ENCODE results near the gene AKNAD1.
A peak's percentile ranks its signal among the peaks of the same experiment; 100 is the strongest.

- TF ChIP-seq, protein P1, sequence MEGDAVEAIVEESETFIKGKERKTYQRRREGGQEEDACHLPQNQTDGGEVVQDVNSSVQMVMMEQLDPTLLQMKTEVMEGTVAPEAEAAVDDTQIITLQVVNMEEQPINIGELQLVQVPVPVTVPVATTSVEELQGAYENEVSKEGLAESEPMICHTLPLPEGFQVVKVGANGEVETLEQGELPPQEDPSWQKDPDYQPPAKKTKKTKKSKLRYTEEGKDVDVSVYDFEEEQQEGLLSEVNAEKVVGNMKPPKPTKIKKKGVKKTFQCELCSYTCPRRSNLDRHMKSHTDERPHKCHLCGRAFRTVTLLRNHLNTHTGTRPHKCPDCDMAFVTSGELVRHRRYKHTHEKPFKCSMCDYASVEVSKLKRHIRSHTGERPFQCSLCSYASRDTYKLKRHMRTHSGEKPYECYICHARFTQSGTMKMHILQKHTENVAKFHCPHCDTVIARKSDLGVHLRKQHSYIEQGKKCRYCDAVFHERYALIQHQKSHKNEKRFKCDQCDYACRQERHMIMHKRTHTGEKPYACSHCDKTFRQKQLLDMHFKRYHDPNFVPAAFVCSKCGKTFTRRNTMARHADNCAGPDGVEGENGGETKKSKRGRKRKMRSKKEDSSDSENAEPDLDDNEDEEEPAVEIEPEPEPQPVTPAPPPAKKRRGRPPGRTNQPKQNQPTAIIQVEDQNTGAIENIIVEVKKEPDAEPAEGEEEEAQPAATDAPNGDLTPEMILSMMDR (IDR thresholded peaks at IDR 0.05) = no peak
- TF ChIP-seq GATA2 (CRISPR knock-in tag; IDR thresholded peaks at IDR 0.05) (0 out of 2 replicates have a peak, but pooled peaks have one; percentile 7), POLR2AphosphoS5 (IDR thresholded peaks at IDR 0.05; ENCODE audit: low read depth, low read length) (no peak), USF2 (IDR thresholded peaks at IDR 0.05; ENCODE audit: borderline replicate concordance, low read depth, low read length) (no peak), RCOR1 (IDR thresholded peaks at IDR 0.05; ENCODE audit: low read length) (no peak)
Measured at GRCh38 chr1:108880850-108881249, 24.0 kb upstream of the AKNAD1 start.
